HFF-Myc (cell line): ENCODE data around the gene LAMTOR2.
A peak's percentile ranks its signal among the peaks of the same experiment; 100 is the strongest.

Experiments used
- DNase-seq: peaks from one replicate; pipeline ENCODE4 v3.0.0-alpha.2; 2011; ENCODE audit warnings: low read depth; ENCODE audit errors: extremely low read depth
- H3K4me3 ChIP-seq: replicated peaks from 2 replicates; pipeline ENCODE4 v1.5.1; 2011; ENCODE audit warnings: low read depth, mild to moderate bottlenecking, control low read depth, low read length
- TF ChIP-seq, protein P1 (sequence below): IDR thresholded peaks from 2 replicates; pipeline ENCODE4 v1.5.1; 2012; ENCODE audit warnings: mild to moderate bottlenecking, low read depth, low read length, control low read depth; ENCODE audit errors: missing control alignments

Gene LAMTOR2

DNA sequence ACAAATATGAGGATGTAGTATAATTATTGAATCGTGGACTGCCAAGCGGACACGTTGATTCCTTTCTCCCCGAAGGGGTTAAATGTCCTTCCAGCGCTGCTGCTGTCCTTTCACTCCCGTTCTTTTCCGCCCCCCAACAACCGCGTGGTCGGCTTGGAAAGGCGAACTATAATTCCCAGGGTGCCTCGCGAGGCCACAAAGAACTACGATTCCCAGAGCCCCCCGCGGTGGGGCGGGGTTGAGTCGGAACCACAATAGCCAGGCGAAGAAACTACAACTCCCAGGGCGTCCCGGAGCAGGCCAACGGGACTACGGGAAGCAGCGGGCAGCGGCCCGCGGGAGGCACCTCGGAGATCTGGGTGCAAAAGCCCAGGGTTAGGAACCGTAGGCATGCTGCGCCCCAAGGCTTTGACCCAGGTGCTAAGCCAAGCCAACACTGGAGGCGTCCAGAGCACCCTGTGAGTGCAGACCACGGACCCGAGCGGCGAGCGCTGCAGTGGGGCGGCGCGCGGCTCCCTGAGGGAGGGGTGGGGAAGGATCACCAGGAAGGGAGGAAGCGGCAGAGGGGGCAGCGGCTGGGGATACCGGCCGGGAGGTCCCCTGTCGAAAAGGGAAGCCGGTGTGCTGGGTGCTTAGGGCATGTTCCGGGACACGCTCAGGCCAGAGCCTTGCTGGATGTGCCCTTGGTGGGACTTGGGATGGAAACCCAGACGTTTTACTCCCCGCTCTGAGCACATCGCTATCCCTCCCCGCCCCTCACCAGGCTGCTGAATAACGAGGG, at the start of gene LAMTOR2:
Gene LAMTOR2 (plus strand): TSS at position 283 of the 781 bp plus-strand sequence. CDS start 108 bp downstream, at position 391.
- TF ChIP-seq, protein P1, sequence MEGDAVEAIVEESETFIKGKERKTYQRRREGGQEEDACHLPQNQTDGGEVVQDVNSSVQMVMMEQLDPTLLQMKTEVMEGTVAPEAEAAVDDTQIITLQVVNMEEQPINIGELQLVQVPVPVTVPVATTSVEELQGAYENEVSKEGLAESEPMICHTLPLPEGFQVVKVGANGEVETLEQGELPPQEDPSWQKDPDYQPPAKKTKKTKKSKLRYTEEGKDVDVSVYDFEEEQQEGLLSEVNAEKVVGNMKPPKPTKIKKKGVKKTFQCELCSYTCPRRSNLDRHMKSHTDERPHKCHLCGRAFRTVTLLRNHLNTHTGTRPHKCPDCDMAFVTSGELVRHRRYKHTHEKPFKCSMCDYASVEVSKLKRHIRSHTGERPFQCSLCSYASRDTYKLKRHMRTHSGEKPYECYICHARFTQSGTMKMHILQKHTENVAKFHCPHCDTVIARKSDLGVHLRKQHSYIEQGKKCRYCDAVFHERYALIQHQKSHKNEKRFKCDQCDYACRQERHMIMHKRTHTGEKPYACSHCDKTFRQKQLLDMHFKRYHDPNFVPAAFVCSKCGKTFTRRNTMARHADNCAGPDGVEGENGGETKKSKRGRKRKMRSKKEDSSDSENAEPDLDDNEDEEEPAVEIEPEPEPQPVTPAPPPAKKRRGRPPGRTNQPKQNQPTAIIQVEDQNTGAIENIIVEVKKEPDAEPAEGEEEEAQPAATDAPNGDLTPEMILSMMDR: no peak
- H3K4me3 ChIP-seq: peak within 1 kb of the TSS; percentile 83
- peak; percentile 92 for DNase-seq

DNA sequence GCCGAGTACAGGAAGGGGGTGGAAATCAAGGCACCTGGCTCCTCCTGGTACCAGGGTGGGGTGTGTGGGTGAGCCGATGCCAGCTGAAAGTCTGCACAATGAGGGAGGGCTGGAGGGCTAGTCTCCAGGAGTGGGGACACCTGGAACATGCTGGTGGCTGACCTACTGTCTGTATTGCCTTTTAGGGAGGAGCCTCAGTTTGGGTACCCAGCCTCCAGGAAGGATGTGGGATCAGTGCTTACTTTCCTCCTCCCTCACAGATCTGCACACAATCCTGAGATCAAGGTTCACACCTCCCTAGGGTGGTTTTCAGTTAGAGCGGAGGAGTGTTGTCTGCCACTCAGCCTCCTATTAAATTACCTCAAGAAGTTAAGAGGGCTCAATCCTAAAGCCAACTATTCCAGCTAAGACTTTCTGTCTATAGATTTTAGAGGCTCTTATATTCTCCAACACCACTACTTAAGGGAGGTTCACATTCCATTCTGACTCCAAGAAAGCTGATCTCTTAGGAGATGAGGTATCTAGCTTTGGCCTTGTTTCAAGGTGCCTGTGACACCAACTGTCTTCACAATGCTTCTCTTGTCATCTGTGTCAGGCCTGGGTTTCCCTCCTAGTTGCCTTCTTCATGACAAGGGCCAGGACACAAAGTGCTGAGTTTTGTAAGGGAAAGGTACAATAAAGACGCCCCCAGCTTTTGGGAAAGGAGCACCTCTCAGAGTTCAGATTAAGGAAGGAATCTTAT, 49.6 kb upstream of the LAMTOR2 start:
- TF ChIP-seq, protein P1: no peak
- no peak for DNase-seq
- no peak overlapping the region for H3K4me3 ChIP-seq

DNA sequence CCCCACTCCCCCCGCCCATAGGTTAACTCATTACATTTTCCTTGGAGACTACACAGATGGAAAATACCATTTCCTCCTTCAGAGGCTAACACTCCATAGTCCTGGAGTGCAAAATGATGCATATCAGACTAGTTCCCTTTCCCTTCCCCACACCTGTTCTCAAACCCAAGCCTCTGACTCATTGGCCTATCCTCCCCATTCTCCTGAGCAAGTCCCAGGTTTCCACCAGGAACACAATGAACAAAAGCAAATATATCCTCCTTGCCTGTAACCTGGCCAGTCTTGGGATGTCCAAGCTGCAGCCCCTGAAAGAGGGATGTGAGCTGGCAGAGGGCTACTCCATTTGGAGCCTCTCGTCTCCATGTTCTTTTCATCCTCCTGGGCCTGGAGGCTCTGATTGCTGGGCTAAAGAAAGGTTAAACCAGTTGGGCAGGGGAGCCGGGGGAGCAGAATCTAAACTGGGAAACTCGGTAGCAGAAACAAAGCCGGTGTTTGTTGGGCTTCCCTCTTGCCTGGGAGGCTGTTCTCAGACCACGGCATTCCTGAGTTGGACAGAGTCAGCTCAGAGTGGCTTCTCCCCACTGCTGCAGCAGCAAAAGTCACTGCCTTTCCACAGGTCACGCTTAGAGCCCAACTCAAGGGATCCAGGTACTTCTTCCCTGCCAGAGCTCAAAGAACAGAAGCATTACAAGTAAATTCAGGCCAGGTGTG, 47.8 kb upstream of the LAMTOR2 start:
- no peak for DNase-seq
- H3K4me3 ChIP-seq: no peak overlapping the region
- TF ChIP-seq, protein P1: no peak

DNA sequence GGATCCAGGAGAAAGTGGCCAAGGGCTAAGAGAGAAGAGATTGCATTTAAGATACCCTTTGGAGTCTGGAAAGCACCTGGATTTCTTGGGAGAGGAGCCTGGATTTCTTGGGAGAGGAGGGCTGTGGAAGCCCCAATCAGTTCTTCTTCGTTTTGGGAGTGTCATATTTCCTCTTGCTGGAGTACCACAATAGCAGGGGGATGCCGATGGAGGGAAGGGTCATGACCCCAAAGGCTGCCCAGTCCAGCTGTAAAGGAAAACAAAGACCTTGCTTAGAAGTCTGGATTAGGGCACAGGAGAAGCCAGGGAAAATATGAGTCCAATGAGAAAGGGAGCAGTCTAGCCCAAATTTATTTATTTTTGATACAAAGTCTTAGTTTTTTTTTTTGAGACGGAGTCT, 45.2 kb upstream of the LAMTOR2 start:
- H3K4me3 ChIP-seq: no peak overlapping the region
- no peak for DNase-seq
- TF ChIP-seq, protein P1: no peak

DNA sequence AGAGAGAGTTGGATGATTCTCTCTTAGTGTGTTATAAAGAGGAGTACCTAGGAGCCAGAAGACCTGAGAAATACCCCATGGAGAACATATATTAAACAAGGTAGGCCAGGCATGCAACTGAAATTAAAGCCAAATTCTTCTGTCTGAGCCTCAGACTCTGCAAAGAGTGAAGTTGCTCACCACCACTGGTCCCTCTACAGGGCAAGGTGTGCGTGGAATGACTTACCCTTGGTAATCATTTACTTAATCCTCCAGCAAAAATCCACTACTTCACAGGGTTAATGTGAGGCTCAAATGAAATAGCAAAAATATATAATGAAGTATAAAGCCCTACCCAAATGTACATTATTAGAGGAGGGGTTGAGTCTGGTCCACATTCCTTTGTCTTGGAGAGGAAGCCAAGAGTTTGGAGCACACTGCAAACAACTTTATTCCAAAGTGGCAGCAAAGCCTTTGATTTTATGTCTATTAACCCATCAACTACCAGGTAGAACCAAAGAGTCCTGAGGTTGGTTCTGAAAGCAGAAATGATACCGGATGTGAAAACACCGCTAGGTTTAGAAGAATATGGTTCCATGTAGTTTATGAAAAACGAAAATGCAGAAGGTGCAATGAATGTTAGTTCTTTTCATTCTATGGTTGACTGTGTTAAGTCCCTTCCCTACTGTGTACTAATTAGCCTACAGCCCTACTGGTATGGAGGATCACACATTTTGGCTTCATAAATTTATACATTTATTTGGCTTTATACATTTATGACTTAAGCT, 42.3 kb upstream of the LAMTOR2 start:
- no peak for DNase-seq
- no peak overlapping the region for H3K4me3 ChIP-seq
- TF ChIP-seq, protein P1: no peak

DNA sequence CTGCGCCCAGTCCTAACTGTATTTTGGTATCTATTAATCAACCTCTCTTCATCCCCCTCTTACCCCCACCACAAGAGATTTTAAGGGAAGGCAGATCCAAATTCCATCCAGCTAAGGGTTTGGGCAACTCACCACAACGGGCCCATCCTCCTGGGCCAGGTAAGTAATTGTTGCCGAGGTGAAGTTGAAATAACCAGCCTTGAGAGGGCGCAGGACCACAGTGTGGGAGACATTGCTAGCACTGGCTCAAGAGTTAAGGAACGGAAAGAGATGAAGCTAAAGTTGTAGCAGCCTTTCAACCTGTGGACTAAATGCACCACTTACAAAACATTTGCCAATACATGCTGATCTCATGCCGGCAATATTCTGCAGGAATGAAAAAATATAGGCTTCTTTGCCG, 39.8 kb upstream of the LAMTOR2 start:
- H3K4me3 ChIP-seq: no peak overlapping the region
- no peak for DNase-seq
- TF ChIP-seq, protein P1: no peak
